Middle frontal gyrus (tissue), 1 donor: ENCODE measurements around the gene ZNF484.
A peak's percentile ranks its signal among the peaks of the same experiment; 100 is the strongest.
"Not testable (repeated sequence)": the region's sequence is repeated elsewhere in the genome, so short reads cannot be mapped to it uniquely, and the experiment has no call there.

Source experiments
- DNase-seq: peaks from one replicate; pipeline ENCODE4 v3.0.0-alpha.2; 2015; ENCODE audit warnings: low spot score; ENCODE audit errors: extremely low spot score

The ZNF484 gene

DNA sequence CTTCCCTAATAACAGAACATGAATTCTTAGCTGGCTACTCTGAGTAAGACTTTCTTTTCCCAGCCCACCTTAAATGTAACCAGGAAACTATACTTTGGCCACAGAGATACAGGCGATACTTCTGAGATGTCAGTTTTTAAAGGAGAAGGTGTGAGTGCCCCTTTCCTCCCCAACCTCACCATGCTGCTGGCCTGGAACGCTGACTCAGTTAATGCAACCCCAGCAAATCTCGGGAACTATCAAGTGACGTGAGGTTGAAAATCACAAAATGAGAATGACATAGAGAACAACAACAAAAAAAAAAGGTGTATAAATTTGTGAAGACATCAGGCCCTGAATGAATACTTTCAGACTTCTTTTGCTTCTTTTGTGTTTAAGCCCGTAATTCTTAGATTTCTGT lies 13.7 kb downstream of the ZNF484 start:
- DNase-seq, result no peak

DNA sequence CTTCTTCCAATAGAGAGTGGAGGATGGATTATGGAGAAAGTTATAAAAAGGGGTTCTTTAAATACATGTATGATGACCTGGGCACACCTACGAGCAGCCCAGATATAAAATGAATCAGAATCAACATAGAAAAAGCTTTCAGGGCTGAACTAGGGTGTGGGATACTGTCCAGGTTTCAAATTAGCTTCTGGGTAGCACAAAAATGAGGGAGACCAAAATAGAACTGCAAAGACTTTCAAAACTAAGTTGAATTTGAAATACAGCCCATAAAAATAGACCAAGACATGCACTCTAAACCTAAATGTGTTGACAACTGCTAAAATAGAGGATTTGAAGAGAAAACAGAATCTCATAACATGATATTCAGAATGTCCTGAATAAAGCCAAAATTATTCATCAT lies 17.0 kb downstream of the ZNF484 start:
- DNase-seq, result peak; percentile 33

DNA sequence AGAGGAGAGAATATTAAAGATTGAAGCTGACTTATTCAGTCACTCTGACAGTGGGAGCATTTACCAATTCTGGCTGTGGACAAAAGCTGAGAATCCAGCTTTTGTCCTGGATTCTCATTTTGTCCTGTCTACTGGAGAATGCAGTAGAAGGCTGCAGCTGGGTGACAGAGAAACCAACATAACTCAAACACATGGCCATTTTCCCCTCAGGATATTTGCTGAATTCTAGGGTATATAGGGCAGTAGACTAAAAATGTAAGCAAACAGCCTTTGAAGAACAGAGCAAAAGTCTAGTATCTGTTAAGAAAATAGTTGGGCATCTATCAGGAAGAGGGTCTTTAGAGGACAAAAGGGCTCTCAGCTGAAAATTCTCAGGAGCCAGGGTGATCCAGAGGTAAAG lies 20.6 kb downstream of the ZNF484 start:
- DNase-seq, result no peak

DNA sequence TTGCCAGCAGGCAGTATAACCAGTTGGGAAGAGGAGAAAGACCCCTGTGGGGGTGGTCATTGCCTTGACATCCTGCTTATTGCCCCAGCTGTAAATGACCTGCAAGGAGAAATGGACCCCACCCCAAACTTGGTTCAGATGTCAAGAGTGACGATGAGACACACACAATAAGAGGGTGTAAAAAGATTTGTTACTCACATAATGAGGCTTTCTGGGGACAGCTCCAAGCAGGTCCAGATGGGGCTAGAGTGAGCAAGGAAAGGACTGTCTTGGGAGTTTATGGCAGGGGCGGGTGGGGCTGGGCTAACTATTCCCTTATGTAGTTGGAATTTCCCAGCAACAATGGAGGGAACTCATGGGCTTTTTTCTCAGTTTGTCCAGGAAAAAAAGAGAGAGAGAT lies 24.1 kb downstream of the ZNF484 start:
- no peak for DNase-seq

DNA sequence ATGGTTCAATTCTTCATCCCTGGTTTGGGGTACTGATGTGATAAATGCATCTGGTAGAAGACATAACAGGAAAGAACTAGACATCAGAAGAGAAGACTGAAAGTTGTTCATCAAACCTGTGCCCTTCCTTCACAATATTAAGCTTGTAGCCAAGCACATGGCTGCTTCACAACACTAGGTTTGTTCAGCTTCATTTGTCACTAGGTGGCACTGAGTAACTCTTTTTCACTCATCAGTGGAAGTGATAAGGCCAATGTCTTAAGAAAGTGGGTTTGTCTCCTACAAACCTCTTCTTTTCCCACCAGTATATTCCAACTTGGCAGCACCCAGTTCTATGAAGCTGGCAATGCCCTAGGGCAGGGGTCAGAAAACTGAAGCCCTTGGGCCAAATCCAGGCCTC lies 26.9 kb downstream of the ZNF484 start:
- no peak for DNase-seq

DNA sequence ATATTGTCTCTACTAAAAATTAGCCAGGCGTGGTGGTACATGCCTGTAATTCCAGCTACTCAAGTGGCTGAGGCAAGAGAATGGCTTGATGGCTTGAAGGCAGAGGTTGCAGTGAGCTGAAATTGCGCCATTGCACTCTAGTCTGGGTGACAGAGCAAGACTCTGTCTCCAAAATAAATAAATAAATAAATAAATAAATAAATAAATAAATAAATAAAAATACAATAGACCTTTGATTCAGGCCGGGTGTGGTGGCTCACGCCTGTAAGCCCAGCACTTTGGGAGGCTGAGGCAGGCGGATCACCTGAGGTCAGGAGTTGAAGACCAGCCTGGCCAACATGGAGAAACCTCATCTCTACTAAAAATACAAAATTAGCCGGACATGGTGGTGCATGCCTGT lies 29.1 kb downstream of the ZNF484 start:
- DNase-seq, result not testable (repeated sequence)

DNA sequence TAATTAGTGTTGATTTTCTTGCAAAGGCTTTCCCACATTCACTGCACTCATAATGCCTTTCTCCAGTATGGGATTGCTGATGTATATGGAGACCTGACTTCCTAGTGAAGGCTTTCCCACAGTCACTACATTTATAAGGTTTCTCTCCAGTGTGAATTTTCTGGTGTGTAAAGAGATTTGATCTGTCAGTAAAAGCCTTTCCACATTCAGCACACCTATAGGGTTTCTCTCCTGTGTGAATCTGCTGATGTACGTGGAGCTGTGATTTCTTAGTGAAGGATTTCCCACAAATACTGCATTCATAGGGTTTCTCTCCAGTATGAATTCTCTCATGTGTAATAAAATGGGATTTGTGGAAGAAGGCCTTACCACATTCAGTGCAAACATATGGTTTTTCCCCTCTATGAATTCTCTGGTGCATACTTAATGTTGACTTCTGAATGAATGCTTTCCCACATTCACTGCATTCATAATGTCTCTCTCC lies 31.1 kb downstream of the ZNF484 start:
- DNase-seq, result no peak

DNA sequence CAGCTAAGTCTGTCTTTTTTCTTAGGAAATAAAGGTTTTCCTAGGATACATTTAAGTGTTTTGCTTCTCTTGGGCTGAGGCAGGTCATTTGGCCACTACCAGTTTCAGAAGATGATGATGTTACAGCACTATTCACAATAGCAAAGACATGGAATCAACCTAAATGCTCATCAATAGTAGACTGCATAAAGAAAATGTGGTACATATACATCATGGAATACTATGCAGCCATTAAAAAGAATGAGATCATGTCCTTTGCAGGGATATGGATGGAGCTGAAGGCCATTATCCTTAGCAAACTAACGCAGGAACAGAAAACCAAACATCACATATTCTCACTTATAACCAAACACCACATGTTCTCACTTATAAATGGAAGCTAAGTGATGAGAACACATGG lies 39.4 kb downstream of the ZNF484 start:
- not testable (repeated sequence) for DNase-seq

DNA sequence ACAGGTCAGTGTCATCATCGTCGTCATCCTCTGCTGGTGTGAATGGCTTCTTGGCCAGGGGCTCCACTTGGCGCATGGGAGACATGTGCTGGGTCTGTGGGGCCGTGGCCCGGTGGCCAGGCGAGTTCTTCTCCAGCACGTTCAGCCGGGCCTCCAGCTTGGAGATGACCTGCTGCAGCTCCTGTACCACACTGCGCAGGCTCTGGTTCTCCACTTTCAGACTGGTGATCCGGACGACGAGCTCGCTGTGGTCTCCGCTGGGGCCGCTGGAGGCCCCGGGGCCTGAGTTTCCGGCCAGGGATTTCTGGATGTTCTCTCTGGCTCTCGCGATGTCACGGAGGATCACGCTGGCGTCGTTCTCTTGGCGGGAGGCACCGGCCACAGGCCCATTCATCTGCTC lies 40.6 kb downstream of the ZNF484 start:
- no peak for DNase-seq

DNA sequence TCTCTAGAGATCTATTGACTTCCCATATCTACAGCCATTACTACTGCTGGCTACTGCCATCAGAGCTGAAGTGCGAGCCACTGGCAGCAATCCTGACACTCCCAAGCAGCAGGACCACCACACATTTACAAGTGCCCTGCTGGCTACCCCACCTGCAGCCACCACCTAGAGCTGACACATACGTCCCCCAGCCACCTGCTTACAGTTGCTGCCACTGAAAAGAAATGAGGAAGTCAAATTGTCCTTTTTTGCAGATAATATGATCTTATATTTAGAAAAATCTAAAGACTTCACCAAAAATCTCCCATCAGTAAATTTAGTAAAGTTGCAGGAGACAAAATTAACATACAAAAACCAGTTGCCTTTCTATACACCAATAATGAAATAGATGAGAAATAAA lies 48.4 kb downstream of the ZNF484 start:
- no peak for DNase-seq

DNA sequence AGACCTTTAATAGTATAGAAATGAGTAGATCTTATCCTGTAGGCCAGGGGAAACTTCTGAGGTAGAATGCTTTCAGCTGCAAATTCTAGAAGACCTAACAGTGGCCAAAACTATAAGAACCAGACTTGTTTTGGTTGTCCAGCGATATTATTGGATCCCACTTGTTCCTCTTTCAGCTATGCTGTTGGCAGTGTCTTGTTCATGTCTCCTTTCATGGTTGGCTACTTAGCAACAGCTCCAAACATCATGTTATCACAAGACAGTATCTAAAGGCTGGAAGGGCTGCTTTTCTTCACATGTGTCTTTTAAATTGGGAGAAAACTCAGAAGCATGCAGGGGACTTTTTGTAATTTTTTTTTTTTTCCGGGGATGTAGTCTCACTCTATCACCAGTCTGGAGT lies 52.8 kb downstream of the ZNF484 start:
- DNase-seq, result not testable (repeated sequence)

DNA sequence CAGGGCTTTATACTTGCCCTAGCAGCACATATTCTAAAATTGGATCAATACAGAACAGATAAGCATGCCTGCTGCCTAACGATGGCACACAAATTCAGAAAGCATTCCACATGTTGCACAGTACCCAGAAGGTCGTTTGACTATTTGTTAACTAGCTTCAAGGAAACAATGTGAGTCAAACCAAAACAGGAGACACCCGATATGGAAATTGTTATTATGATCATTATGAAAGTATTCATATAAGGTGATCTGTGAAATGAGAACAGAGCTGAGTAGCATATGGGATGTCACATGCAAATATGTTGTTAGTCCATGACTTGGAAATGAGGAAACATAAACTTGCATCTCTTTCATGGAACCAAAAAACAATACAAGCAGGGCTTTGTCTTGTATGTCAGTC lies 56.9 kb downstream of the ZNF484 start:
- no peak for DNase-seq

DNA sequence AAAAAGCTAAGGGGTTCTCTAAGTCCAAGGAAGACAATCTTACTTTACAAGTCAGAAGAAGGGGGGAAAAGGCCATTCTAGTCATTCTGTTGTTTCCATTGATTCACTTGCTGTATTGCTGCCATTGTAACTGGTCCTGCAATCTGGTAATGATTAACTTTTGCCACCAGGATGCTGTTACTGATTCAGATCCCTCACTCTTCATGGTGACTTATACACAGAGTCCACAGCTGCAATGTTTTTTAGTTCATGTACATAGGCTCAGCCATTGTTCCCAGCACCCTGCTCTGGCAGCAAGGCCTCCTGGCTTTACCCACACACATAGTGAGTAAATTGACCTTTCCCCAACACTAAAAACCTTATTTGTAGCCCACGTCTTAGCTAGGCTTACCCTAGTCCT lies 57.9 kb downstream of the ZNF484 start:
- not testable (repeated sequence) for DNase-seq

DNA sequence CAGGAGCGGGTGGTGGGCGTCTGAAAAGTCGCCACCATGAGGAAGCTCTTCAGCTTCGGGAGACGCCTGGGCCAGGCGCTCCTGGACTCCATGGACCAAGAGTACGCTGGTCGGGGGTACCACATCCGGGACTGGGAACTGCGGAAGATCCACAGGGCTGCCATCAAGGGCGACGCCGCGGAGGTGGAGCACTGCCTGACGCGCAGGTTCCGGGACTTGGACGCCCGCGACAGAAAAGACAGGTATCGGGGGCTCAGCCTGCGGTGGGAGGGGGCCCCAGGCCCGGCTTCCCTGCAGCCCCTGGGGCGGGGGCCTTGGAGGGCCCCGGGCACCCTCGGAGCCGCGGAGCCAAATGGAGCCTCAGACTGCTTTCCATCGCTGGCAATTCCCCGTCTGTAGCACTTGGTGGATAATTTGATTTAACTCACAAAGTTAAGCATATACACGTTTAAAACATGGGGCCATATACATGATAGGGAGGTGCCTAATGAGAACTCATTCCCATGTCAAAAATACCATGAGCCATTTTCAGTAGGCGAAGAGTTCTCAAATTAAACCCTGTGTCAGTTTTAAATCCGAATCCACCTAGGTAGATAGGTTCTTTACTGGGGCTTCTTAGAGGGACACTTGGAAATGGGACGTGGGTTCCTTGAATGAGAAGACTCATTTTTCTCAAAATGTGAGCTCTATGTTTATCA lies 68.1 kb downstream of the ZNF484 start:
- DNase-seq, result not testable (repeated sequence)

DNA sequence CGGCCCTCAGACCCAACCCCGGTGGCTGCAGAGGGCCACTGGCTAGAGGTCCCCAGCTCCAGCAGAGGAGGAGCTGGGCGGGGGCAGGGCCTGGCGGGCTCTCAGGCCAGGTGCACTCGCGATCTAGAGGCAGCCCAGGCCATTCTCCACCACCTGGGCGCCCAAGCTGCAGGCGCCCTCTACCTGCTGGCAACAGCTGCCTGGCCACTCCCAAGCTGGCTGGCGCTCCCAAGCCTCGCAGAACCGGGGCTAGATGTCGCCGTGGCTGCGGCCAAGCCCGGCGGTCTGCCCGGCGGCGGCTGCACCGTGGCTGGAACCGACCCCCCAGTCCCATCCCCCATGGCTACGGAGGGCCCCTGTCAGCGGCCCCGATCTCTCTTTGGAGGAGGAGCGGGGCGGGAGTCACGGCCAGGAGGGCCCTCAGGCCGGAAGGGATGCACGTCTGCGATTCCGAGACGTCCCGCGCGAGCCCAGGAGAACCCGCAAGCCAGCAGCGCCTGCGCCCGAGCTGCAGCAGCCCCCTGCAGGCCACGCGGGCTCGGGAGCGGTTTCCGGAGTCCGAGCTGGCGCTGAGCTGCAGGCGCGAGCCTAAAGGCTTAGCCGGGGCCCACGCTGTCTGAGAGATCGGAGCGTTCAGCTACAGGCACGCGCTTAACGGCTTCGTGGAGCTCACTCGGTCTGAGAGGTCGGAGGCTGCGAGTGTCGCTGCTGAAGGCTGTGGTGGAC lies 68.9 kb downstream of the ZNF484 start:
- DNase-seq, result peak; percentile 22

DNA sequence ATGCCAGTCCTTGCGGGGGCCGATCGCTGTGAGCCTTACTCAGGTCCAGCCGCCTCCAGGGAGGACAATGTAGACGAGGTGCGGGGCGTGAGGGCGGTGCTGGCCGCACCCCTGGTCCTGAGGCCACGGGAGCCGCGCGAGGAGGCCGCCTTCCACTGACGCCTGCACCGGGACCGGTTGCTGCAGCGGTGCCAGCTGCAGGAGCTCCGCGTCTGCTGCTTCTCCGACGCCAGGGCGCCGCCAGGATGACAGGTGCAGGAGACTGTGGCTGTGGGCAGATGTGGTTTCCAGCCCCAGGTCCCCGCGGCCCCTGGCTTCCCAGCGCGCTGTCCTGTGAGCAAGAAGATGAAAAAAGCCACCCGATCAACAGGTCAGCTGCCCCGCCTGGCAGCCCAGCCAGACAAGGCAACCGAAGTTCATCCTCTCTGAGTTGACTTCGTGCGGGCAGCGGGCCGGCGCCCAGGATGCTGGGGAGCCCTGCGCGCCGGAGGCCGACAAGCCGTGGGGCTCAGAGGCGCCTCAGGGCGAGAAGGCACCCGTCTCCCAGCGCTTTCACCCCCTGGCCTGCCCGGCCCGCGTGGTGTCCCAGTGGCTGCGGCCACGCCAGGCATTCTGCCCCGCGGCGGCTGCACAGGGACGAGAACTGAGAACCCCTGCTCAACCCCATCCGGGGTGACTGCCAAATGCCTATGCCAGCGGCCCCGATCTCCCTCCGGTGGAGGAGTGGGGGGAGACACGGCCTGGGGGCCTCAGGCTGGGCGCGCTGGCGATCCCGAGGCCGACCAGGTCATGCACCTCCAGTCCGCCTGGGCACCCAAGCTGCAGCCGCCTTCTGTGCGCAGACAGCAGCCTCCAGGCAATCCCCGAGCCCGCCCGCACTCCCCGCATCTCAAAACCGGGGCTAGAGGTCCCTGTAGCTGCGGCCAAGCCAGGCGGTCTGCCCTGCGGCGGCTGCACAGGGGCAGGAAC lies 69.8 kb downstream of the ZNF484 start:
- no peak for DNase-seq

DNA sequence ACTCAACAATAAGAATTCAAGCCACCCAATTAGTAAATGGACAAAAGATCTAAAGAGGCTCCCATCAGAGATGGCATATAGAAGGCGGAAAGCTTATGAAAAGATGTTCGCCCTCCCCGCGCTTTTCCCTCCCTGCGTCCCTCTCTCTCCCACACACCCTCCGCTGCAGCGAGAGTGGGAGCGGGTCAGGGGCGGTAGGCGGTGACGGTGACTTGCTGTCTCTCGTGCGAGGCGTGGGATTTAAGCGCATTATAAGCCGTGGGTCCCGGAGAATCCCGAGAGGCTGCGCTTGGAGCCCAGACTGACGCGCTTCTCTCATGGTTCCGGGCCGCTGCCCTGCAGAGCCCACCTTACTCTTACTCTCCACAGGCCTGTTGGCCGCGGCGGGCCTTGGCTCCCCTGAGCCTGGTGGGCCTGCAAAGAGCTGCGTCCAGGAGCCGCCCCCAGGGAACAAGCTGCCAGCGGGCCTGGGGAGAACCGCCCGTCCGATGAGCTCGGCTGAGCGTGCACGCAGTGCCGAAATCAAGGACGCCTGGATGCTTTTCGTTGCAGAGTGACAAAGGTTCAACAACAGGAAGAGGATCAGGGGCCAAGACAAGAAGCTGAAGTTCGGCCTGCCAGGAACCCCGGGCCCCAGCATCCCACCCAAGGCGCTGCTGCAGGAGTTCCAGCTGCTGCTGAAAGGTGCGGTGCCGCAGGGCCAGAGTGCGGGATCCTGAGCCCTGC lies 70.6 kb downstream of the ZNF484 start:
- no peak for DNase-seq

DNA sequence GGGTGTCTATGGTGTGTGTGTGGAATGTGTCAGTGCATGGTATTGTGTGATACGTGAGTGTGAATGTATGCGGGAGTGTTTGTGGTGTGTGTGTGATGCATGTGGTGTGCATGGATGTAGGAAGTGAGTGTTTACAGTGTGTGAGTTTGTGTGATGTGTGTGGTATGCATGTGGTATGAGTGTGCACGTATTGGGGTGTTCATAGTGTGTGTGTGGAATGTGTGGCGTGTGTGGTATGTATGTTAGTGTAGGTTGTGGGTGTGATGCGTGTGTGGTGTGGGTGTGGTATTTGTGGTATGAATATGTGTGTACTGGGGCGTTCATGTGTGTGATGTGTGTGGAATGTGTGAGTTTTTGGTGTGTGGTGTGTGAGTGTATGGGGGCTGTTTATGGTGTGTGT lies 73.1 kb downstream of the ZNF484 start:
- no peak for DNase-seq

DNA sequence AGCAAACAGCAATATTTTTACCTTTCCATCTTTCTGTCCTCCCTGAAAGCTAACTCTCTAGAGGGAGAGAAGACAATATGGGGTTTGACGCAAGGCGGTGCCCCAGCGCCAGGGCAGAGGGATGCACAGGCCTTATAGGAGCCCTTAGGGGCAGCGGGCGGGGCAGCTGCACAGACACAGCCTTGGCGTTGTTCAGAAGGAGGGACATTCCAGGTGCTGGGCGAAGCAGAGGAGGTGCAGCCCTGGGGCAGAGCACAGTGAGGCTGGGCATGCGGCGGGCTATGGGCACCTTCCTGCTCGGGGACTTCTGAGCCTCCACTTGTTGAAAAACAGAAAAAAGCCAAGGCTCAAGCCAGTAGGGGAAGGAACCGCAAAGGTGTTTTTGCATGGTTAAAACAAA lies 79.5 kb downstream of the ZNF484 start:
- DNase-seq, result no peak

DNA sequence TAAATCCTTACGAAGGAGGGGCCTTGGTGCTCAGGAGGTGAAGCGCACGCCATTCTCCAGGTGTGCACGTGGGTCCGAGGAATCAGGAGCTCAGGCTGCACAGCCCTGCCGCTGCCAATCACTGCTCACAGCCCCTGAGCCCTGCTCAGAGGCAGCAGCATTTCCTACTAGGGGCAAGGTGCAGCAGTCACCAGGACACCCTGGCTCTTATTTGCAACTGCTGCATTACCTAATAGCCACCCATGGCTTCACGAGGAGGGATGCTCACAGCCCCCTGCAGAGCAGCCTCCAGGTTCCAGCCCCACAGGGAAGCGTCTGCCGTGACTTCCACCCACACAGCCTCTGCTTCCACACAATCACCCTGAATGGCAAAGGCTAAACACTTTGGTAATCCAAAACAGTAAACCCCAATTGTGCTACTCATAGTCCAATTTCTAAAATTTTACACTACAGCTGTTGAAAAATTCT lies 81.5 kb downstream of the ZNF484 start:
- not testable (repeated sequence) for DNase-seq
